ENCODE measurements around the gene ELMOD3. TPM values are rescaled to one million over a fixed set of nuclear protein-coding genes. Genes with fewer than 3 reads are reported as not detected.
A peak's percentile ranks its signal among the peaks of the same experiment; 100 is the strongest.

Gene ELMOD3
- polyA plus RNA-seq, 3 donors = 6.1 to 53.3 (median 7.2) TPM

DNA sequence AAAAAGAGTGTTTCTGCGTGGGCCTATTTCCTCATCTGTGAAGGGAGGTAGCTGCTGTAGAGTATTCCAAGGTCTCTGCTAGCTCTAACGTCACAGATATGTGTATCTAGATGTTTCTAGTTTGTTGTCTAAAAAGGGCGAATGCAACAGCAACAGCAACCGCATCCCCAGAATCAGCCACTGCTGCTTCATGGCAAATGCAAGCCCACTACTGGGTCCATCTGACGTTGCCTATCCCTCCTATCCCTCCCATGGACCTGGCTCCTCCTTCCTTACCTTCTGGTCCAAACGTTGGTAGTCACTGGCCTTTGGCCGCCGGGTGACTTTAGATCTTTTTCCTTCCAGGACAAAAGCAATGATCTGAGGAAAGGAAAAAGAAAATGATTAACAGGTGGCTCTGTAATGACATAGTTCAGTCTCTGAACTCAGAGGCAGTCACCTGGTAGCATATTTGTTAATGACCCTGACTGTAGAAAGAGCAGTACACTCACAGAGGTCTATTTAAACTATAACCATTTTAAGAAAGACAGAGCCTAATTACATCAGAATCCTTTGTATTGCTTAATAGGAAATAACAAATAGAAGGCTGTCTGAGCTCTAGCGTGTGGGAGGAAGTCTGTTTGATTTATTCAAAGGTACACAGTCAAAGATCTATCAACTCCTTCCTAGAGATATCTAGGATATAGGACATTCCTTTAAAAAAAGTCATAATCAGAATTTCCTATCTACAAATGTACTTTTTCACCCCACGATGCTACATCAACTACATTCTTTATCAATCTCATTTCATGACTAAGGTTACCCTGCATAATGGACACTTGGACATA lies 29.7 kb upstream of the ELMOD3 start:
- peak; percentile 26 to 72 (median 55) for DNase-seq
- H3K36me3 Mint-ChIP-seq = peaks cover 52 to 58% of the 10 kb centered on the region in 2 donors
- peaks cover 66% of the 10 kb centered on the region for H4K20me1 ChIP-seq (ENCODE audit: insufficient read depth, low read length)

More for the DNA sequence above, 29.7 kb upstream of the ELMOD3 start:
- Histone ChIP-seq H3K36me3 (replicated peaks in 1 of 2; ENCODE audit: control insufficient read depth in 1 of 2, insufficient read depth in 2 of 2, low read length in 2 of 2) (peaks cover 47 to 50% of the 10 kb centered on the region in 2 donors), H3K4me3 (replicated peaks in 1 of 3; ENCODE audit: low read depth in 2 of 3, low read length in 3 of 3) (peak overlapping the region; percentile 52 to 97 (median 72)), H3K27ac (ENCODE audit: low read depth in 1 of 2, low read length in 2 of 2) (peak overlapping the region; percentile 55 to 98), H3K4me2 (replicated peaks; ENCODE audit: extremely low read depth, low read length, poor library complexity, severe bottlenecking) (peak overlapping the region; percentile 94), H3K9ac (ENCODE audit: insufficient read depth, low read length, poor library complexity, severe bottlenecking) (peak overlapping the region; percentile 91), H3K79me2 (ENCODE audit: insufficient read depth, low read length) (peaks cover 90% of the 10 kb centered on the region), H3K9me3 (replicated peaks in 1 of 2; ENCODE audit: control insufficient read depth in 1 of 2, insufficient read depth in 1 of 2, low read length in 2 of 2) (no peaks in the 10 kb centered on the region), H3K4me1 (ENCODE audit: control insufficient read depth in 1 of 2, insufficient read depth in 2 of 2, low read length in 2 of 2) (peaks cover 73 to 84% of the 10 kb centered on the region in 2 donors), H3K27me3 (ENCODE audit: control insufficient read depth in 2 of 2, insufficient read depth in 2 of 2, low read length in 2 of 2) (no peaks in the 10 kb centered on the region), H2AFZ (ENCODE audit: insufficient read depth, low read depth, low read length, poor library complexity, severe bottlenecking) (no peak overlapping the region)
- H3K27me3 Mint-ChIP-seq (ENCODE audit: low read depth in 3 of 3) = peaks cover 0 to under 1% (median 0%) of the 10 kb centered on the region in 3 donors
- peak overlapping the region; percentile 87 to 100 (median 100) for H3K27ac Mint-ChIP-seq
- TF ChIP-seq CTCF (IDR thresholded peaks at IDR 0.05) = no peak
- peak overlapping the region; percentile 98 to 100 for H3K4me3 Mint-ChIP-seq
- H3K9me3 Mint-ChIP-seq = no peaks in the 10 kb centered on the region
- H3K4me1 Mint-ChIP-seq = peaks cover 77% of the 10 kb centered on the region
- 59% methylated on average over 3 of the region's 10 CpGs for WGBS (ENCODE audit: insufficient coverage)
- intact Hi-C loops (cut with micrococcal nuclease) = loop anchor here in 1 of 2 donors (10.0 kb wide), 1 partner anchor 80 kb away; no protein-coding TSS in a partner anchor
